Fibroblast of villous mesenchyme (primary cell): ENCODE results near the gene ATXN7L3B. TPM values are rescaled to one million over a fixed set of nuclear protein-coding genes. Genes with fewer than 3 reads are reported as not detected.

Experiments
- DNase-seq: peaks from one replicate; pipeline ENCODE4 v3.0.0-alpha.2; 2010; ENCODE audit warnings: low read depth
- H3K4me3 ChIP-seq: 2 replicates; pipeline ENCODE4 v1.5.1; 2011; ENCODE audit warnings: low read depth, mild to moderate bottlenecking, low read length
- CTCF ChIP-seq: IDR thresholded peaks from 2 replicates; pipeline ENCODE4 v1.5.1; 2012; ENCODE audit warnings: low read depth, mild to moderate bottlenecking, low read length; ENCODE audit not compliant: insufficient read depth
- total RNA-seq: library from RNA; depleted of rRNA; stranded (reverse); fragments of >200 nt; gene quantifications from 2 replicates; pipeline ENCODE4 v1.2.3, GENCODE V29; 2012

ATXN7L3B gene
- total RNA-seq, 1 donor = 23.7 TPM

GRCh38 chr12:74581439-74581838 is 43.8 kb downstream of the ATXN7L3B start:
- no peak for DNase-seq
- no peak for TF ChIP-seq CTCF
- H3K4me3 ChIP-seq = no peak overlapping the region

GRCh38 chr12:74584483-74585062 is 46.9 kb downstream of the ATXN7L3B start:
- H3K4me3 ChIP-seq = no peak overlapping the region
- no peak for DNase-seq
- TF ChIP-seq CTCF = no peak

- no peak for TF ChIP-seq CTCF
- DNase-seq = peak; percentile 0
- H3K4me3 ChIP-seq = no peak overlapping the region
These were observed 48.6 kb downstream of the ATXN7L3B start for GRCh38 chr12:74586251-74586650.
